ENCODE data around the gene C11orf52. TPM values are rescaled to one million over a fixed set of nuclear protein-coding genes. Genes with fewer than 3 reads are reported as not detected.

The C11orf52 gene
- total and polyA plus RNA-seq, 2 donors (not counting 1 experiment from before 2014, with no cell fraction given) = not detected

DNA sequence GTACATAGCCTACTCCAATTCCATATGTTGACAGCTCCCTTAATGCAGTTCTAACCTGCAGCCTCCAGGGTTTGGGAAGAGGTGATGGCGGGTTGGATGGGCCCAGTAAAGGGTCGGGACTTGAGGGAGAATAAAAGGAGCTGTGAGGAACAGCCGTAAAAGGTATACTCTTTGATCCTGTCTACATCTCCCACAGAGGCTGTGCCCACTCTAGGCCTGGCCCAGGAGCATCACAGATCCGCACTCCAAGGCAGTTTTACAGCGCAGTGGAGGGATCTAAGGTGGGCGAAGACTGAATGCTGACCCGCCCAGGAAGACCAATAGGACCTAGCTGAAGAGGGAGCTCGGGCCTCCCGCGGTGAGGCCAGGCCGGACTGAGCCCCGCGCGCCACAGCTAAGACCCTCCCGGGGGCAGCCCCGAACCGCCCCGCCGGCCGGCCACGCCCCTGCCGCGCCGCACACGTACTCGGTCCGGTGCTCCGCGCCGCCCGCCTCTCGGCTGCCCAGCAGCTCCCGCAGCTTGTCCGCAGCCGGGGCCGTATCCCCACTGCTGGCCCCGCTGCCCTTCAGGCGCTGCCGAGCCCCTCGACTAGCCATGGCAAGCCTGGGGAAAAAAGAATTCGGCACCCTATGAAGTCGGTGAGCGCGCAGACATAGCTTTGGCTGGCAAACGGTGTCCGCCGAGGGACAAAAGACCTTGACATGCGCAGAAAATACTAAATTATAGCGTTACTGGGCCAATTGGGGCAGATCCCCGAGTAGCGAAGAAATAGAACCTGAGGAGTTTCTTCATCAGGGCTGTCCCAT, 47.6 kb upstream of the C11orf52 start, which contains the start of gene ALG9:
Gene ALG9, minus strand, starts transcription at position 696 of the 807 bp plus-strand sequence. Its CDS starts 99 bp downstream, at position 597.
- TF ChIP-seq EZH2 (IDR thresholded peaks at IDR 0.05; ENCODE audit: borderline replicate concordance, insufficient read depth, low read depth, low read length, poor library complexity, severe bottlenecking) = no peak
- TF ChIP-seq, protein P1, sequence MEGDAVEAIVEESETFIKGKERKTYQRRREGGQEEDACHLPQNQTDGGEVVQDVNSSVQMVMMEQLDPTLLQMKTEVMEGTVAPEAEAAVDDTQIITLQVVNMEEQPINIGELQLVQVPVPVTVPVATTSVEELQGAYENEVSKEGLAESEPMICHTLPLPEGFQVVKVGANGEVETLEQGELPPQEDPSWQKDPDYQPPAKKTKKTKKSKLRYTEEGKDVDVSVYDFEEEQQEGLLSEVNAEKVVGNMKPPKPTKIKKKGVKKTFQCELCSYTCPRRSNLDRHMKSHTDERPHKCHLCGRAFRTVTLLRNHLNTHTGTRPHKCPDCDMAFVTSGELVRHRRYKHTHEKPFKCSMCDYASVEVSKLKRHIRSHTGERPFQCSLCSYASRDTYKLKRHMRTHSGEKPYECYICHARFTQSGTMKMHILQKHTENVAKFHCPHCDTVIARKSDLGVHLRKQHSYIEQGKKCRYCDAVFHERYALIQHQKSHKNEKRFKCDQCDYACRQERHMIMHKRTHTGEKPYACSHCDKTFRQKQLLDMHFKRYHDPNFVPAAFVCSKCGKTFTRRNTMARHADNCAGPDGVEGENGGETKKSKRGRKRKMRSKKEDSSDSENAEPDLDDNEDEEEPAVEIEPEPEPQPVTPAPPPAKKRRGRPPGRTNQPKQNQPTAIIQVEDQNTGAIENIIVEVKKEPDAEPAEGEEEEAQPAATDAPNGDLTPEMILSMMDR (IDR thresholded peaks at IDR 0.05) = no peak
- Mint-ChIP-seq H3K4me3 (peak within 1 kb of the TSS; percentile 94), H3K27me3 (no peaks in the 10 kb centered on the region), H3K4me1 (peaks cover 17% of the 10 kb centered on the region), H3K27ac (peak within 1 kb of the TSS; percentile 94), H3K9me3 (ENCODE audit: insufficient read depth) (no peaks in the 10 kb centered on the region)
- under 1% methylated on average over 48 of the region's 51 CpGs for WGBS (ENCODE audit: insufficient coverage)
- Histone ChIP-seq H4K20me1 (ENCODE audit: control insufficient read depth, insufficient read depth, low read length, poor library complexity, severe bottlenecking) (no peaks in the 10 kb centered on the region), H3K27ac (ENCODE audit: low read length in 2 of 2) (peak within 1 kb of the TSS; percentile 72 to 91), H3K4me3 (ENCODE audit: control extremely low read depth in 1 of 5, extremely low read depth in 1 of 5, insufficient read depth in 1 of 5, low read depth in 2 of 5, low read length in 4 of 5) (peak within 1 kb of the TSS; percentile 62 to 81 (median 80)), H2AFZ (ENCODE audit: insufficient read depth, low read depth, low read length, poor library complexity, severe bottlenecking) (peak within 1 kb of the TSS; percentile 86), H3K4me1 (ENCODE audit: control insufficient read depth in 2 of 2, insufficient read depth in 2 of 2, low read length in 2 of 2) (peaks cover 13 to 14% of the 10 kb centered on the region in 2 donors), H3K9me3 (ENCODE audit: control extremely low read depth in 1 of 3, control insufficient read depth in 2 of 3, insufficient read depth in 1 of 3, low read length in 2 of 3) (no peaks in the 10 kb centered on the region), H3K27me3 (replicated peaks in 1 of 4; ENCODE audit: control extremely low read depth in 1 of 4, control insufficient read depth in 3 of 4, insufficient read depth in 4 of 4, low read length in 3 of 4) (no peaks in the 10 kb centered on the region), H3K9ac (ENCODE audit: low read length) (peak within 1 kb of the TSS; percentile 87), H3K79me2 (ENCODE audit: control insufficient read depth, insufficient read depth, low read length) (peaks cover 9% of the 10 kb centered on the region), H3K36me3 (replicated peaks in 1 of 2; ENCODE audit: control extremely low read depth in 1 of 2, control insufficient read depth in 1 of 2, extremely low read depth in 1 of 2, insufficient read depth in 2 of 2, low read length in 1 of 2) (peaks cover 4 to 21% of the 10 kb centered on the region in 2 experiments), H3K4me2 (replicated peaks; ENCODE audit: low read depth, low read length, poor library complexity, severe bottlenecking) (peak within 1 kb of the TSS; percentile 81)
- CTCF ChIA-PET = interaction anchor here (0.6 to 2.1 kb wide), 16 partner anchors 7 to 409 kb away, joined by 3 to 10 read pairs (median 4); no protein-coding TSS in a partner anchor
- ATAC-seq (ENCODE audit: low read depth) (peak; percentile 94), DNase-seq (peak; percentile 94)
- POLR2A ChIA-PET = interaction anchor here (0.6 to 1.5 kb wide), 6 partner anchors 9 to 269 kb away, joined by 3 to 5 read pairs (median 3); partner anchors contain the start of genes SDHD, SIK2 and TIMM8B
- intact Hi-C loops (cut with micrococcal nuclease) = loop anchor here (1.0 to 2.0 kb wide), 5 partner anchors 8 to 269 kb away; partner anchors contain the start of genes CFAP68, FDXACB1, SDHD and SIK2

All from B cell (primary cell).